KMS-11 (cell line): Measurements from ENCODE around the gene CWC25.
A peak's percentile ranks its signal among the peaks of the same experiment; 100 is the strongest.

ENCODE experiments used
- H2AFZ ChIP-seq: fragments of 200-600 bp; sonication (generic); 2 replicates; pipeline ENCODE4 v1.6.1; 2016; ENCODE audit warnings: antibody characterized with exemption, mixed run types, low read depth
- H3K27ac ChIP-seq: fragments of 200-600 bp; sonication (generic); 2 replicates; pipeline ENCODE4 v1.6.1; 2016; ENCODE audit warnings: mild to moderate bottlenecking, mixed run types
- H3K27me3 ChIP-seq: fragments of 200-600 bp; sonication (generic); 2 replicates; pipeline ENCODE4 v1.6.1; 2017; ENCODE audit warnings: mild to moderate bottlenecking, low read depth, mixed run types, moderate library complexity; ENCODE audit not compliant: insufficient read depth
- H3K36me3 ChIP-seq: fragments of 200-600 bp; sonication (generic); 2 replicates; pipeline ENCODE4 v1.6.1; 2017; ENCODE audit warnings: mild to moderate bottlenecking, mixed run types; ENCODE audit not compliant: insufficient read depth
- H3K4me1 ChIP-seq: fragments of 200-600 bp; sonication (generic); 2 replicates; pipeline ENCODE4 v1.6.1; 2016; ENCODE audit warnings: mild to moderate bottlenecking, low read depth, mixed run types; ENCODE audit not compliant: poor library complexity, severe bottlenecking
- H3K4me2 ChIP-seq: fragments of 200-600 bp; sonication (generic); 2 replicates; pipeline ENCODE4 v1.7.0; 2016; ENCODE audit warnings: mild to moderate bottlenecking, mixed run types
- H3K4me3 ChIP-seq: fragments of 200-600 bp; sonication (generic); IDR thresholded peaks from 2 replicates; pipeline ENCODE4 v1.6.1; 2017; ENCODE audit warnings: low read depth, low read length, mixed read lengths; ENCODE audit not compliant: insufficient read depth
- H3K79me2 ChIP-seq: fragments of 200-600 bp; sonication (generic); 2 replicates; pipeline ENCODE4 v1.6.1; 2016; ENCODE audit warnings: low read depth, mixed run types; ENCODE audit not compliant: insufficient read depth
- H3K9ac ChIP-seq: fragments of 200-600 bp; sonication (generic); 2 replicates; pipeline ENCODE4 v1.6.1; 2016; ENCODE audit warnings: mild to moderate bottlenecking, mixed run types
- H4K20me1 ChIP-seq: fragments of 200-600 bp; sonication (generic); 2 replicates; pipeline ENCODE4 v1.6.1; 2016; ENCODE audit warnings: mild to moderate bottlenecking, mixed run types; ENCODE audit not compliant: insufficient read depth
- CTCF ChIP-seq: fragments of 200-600 bp; sonication (generic); conservative IDR thresholded peaks from 2 replicates; pipeline ENCODE4 v1.6.1; 2017; ENCODE audit warnings: low read depth, mild to moderate bottlenecking, antibody characterized with exemption, low read length, moderate library complexity, mixed read lengths

CWC25 gene

GRCh38 chr17:38848939-38849605, 24.0 kb upstream of the CWC25 start:
- Histone ChIP-seq H2AFZ (no peak overlapping the region), H3K4me1 (peaks cover 41% of the 10 kb centered on the region), H3K4me2 (no peak overlapping the region), H3K9ac (no peak overlapping the region), H3K36me3 (peaks cover 41% of the 10 kb centered on the region; the same call in 1 of the 2 replicates), H3K27ac (peak overlapping the region; percentile 1; the same call in 1 of the 2 replicates), H3K4me3 (no peak overlapping the region), H4K20me1 (peaks cover 32% of the 10 kb centered on the region), H3K79me2 (peaks cover 36% of the 10 kb centered on the region), H3K27me3 (no peaks in the 10 kb centered on the region)
- no peak for TF ChIP-seq CTCF

DNA sequence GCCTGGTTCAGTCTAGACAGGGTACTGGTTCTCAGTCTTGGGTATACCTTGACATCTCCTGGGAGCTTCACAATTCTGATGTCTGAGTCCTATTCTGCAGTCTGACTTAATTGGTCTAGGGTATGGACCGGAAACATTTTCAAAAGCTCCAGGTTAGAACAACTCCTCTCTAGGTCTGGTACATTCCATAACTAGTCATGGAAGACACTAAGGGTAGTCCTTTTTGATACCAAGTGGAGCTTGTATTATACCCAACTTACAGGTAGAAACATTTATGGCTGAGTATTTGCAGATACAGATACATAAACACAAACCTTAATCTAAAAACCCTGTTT, 23.4 kb upstream of the CWC25 start:
- H3K9ac ChIP-seq: no peak overlapping the region
- peaks cover 32% of the 10 kb centered on the region for H4K20me1 ChIP-seq
- H3K36me3 ChIP-seq: peaks cover 41% of the 10 kb centered on the region; the same call in 1 of the 2 replicates
- H3K4me3 ChIP-seq: no peak overlapping the region
- no peak overlapping the region; the same call in 1 of the 2 replicates for H3K27ac ChIP-seq
- peaks cover 35% of the 10 kb centered on the region for H3K79me2 ChIP-seq
- no peak overlapping the region for H3K4me2 ChIP-seq
- no peak for TF ChIP-seq CTCF
- no peak overlapping the region for H2AFZ ChIP-seq
- peaks cover 45% of the 10 kb centered on the region for H3K4me1 ChIP-seq
- H3K27me3 ChIP-seq: no peaks in the 10 kb centered on the region

DNA sequence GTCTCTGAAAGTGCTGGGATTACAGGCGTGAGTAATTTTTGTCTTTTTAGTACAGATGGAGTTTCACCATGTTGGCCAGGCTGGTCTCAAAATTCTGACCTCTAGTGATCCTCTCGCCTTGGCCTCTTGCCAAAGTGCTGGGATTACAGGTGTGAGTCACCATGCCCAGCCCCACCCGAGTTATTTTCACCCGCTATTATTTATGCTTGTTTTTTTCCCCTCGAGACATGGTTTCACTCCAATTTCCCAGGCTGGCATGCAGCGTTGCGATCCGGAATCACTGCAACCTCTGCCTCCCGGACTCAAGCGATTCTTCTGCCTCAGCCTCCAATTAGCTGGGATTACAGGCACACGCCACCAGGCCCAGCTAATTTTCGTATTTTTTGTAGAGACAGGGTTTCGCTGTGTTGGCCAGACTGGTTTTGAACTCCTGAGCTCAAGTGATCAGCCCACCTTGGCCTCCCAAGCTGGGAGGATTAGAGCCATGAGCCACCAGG, 19.2 kb upstream of the CWC25 start:
- peaks cover 8% of the 10 kb centered on the region; the same call in 1 of the 2 replicates for H4K20me1 ChIP-seq
- H3K36me3 ChIP-seq: peaks cover 8% of the 10 kb centered on the region; the same call in 1 of the 2 replicates
- peak overlapping the region; percentile 81 for H3K27ac ChIP-seq
- peak overlapping the region; percentile 24; the same call in 1 of the 2 replicates for H3K9ac ChIP-seq
- no peak overlapping the region for H3K4me3 ChIP-seq
- H3K79me2 ChIP-seq: no peaks in the 10 kb centered on the region
- no peak overlapping the region for H2AFZ ChIP-seq
- TF ChIP-seq CTCF: no peak
- peak overlapping the region; percentile 39 for H3K4me2 ChIP-seq
- peaks cover 30% of the 10 kb centered on the region for H3K4me1 ChIP-seq
- H3K27me3 ChIP-seq: no peaks in the 10 kb centered on the region

GRCh38 chr17:38825762-38826247, 684 bp upstream of the CWC25 start:
- peak overlapping the region; percentile 32 for H2AFZ ChIP-seq
- peaks cover 4% of the 10 kb centered on the region; the same call in 1 of the 2 replicates for H3K36me3 ChIP-seq
- H3K27me3 ChIP-seq: no peaks in the 10 kb centered on the region

More at GRCh38 chr17:38825762-38826247, 684 bp upstream of the CWC25 start:
- Histone ChIP-seq H3K9ac (peak overlapping the region; percentile 97), H3K4me3 (no peak overlapping the region), H3K27ac (peak overlapping the region; percentile 98), H3K79me2 (peaks cover 43% of the 10 kb centered on the region), H3K4me1 (peaks cover 14% of the 10 kb centered on the region), H3K4me2 (peak overlapping the region; percentile 98), H4K20me1 (no peaks in the 10 kb centered on the region)
- no peak for TF ChIP-seq CTCF
